A549 (cell line): Measurements from ENCODE around the gene SUMF1.

Source experiments
- ESRRA ChIP-seq: fragments of 150-350 bp; IDR thresholded peaks from 2 replicates; pipeline ENCODE4 v1.6.1; 2014; ENCODE audit warnings: mild to moderate bottlenecking, low read length, borderline replicate concordance
- POLR2A ChIP-seq: IDR thresholded peaks from 2 replicates; pipeline ENCODE4 v1.6.1; 2012; ENCODE audit warnings: mild to moderate bottlenecking, low read length

GRCh38 chr3:4404881-4405280 is 62.2 kb downstream of the SUMF1 start:
- TF ChIP-seq POLR2A (no peak), ESRRA (no peak)
